Adrenal gland (tissue), 12 donors: ENCODE measurements around the gene TFF2. TPM values are rescaled to one million over a fixed set of nuclear protein-coding genes. Genes with fewer than 3 reads are reported as not detected.

Experiments used
- DNase-seq, 7 donors: peaks; one replicate each; pipeline ENCODE4 v3.0.0-alpha.2; 2019 to 2020
- H3K27ac ChIP-seq, 5 donors: fragments of 200-600 bp; sonication (generic) in 4 of 5; 1 replicate in 3 of 5; 2 replicates in 2 of 5; pipeline versions ENCODE4 v1.5.1 to v1.8.0; 2016 to 2020; ENCODE audit warnings: mild to moderate bottlenecking in 1 of 5
- H3K27me3 ChIP-seq: fragments of 200-600 bp; 2 replicates; pipeline ENCODE4 v1.8.0; 2021
- H3K36me3 ChIP-seq, 2 donors: fragments of 200-600 bp; replicated peaks in 1 of 2; 1 replicate in 1 of 2; 2 replicates in 1 of 2; pipeline versions ENCODE4 v1.5.1 to v1.8.0; 2018 to 2022
- H3K4me1 ChIP-seq, 2 donors: fragments of 200-600 bp; replicated peaks in 1 of 2; 1 replicate in 1 of 2; 2 replicates in 1 of 2; pipeline versions ENCODE4 v1.5.1 to v1.8.0; 2018 to 2021
- H3K4me3 ChIP-seq, 4 donors: fragments of 200-600 bp; sonication (generic) in 3 of 4; one replicate each; pipeline ENCODE4 v1.5.1; 2016 to 2018
- H3K9me3 ChIP-seq, 3 donors: fragments of 200-600 bp; sonication (generic) in 1 of 3; replicated peaks in 1 of 3; 1 replicate in 2 of 3; 2 replicates in 1 of 3; pipeline versions ENCODE4 v1.5.1 to v1.8.0; 2016 to 2021
- CTCF ChIP-seq, 6 experiments: fragments of 450-650 bp in 4 of 6; fragments of 200-600 bp in 2 of 6; sonication (generic) in 1 of 6; IDR thresholded peaks; 1 replicate in 5 of 6; 2 replicates in 1 of 6; pipeline versions ENCODE4 v1.5.1 to v1.8.0; 2016 to 2021; ENCODE audit warnings: antibody characterized with exemption in 6 of 6, mild to moderate bottlenecking in 2 of 6, moderate library complexity in 1 of 6
- POLR2A ChIP-seq, 2 donors: fragments of 450-650 bp; IDR thresholded peaks; one replicate each; pipeline ENCODE4 v1.6.1; 2017; ENCODE audit warnings: antibody characterized with exemption in 2 of 2, mild to moderate bottlenecking in 2 of 2, moderate library complexity in 1 of 2
- WGBS, 4 donors: extraction: QIAGEN DNeasy Blood & Tissue Kit in 2 of 4; methylation state at CpG; one replicate each; pipeline versions ENCODE4 v1.1.5 to v1.1.7; 2013 to 2017; 5-methylcytosine and 5-hydroxymethylcytosine counted together
- intact Hi-C, 2 donors: fragments of 100-400 bp; cut with DNase I; formaldehyde crosslinking; loops; one replicate each; pipeline versions ENCODE4 v1.14.1 to v1.15.0; 2022 to 2023
- polyA plus RNA-seq, 3 donors: library from polyadenylated mRNA; stranded (reverse); fragments of 200-250 nt in 2 of 3; fragments of 350-450 nt in 1 of 3; fragmentation: Illumina TruSeq in 1 of 3; extraction: RNeasy Lipid Tissue Mini Kit (QIAGEN cat#74804) in 1 of 3; gene quantifications; one replicate each; pipeline ENCODE4 v1.2.3, GENCODE V29; 2013 to 2014
- total RNA-seq, 9 donors: library from RNA; depleted of rRNA in 4 of 9; stranded (reverse); fragments of >200 nt in 4 of 9; fragments of 120-200 nt in 1 of 9; fragmentation: NEBNext Ultra II Directional in 1 of 9; extraction: Animal tissue kit (Norgen Biotek cat#: 25700) in 1 of 9; gene quantifications; one replicate each; pipeline versions ENCODE4 v1.1.0 to v1.2.4, GENCODE V29; 2013 to 2023
- donor health status: healthy with polysubstance abuse.
- donor health status: Bipolar disorder and iron deficiency.
- donor health status: DM: yes; HTN: yes; CAD: no.
- donor health status: DM: no; HTN: no; CAD: no.
- donor health status: DM: no; HTN: no; CAD: no.
- donor health status: DM: yes; HTN: yes; CAD: no.

TFF2 gene
- total and polyA plus RNA-seq, 12 donors, result 0.17 to 0.39 TPM; not detected in 10

GRCh38 chr21:42383331-42383730, 32.5 kb upstream of the TFF2 start:
- H3K27me3 ChIP-seq, result peaks cover 2% of the 10 kb centered on the region
- H3K4me3 ChIP-seq, result no peak overlapping the region
- intact Hi-C loops, result no loop called here
- DNase-seq, result no peak
- H3K36me3 ChIP-seq, result no peaks in the 10 kb centered on the region
- H3K9me3 ChIP-seq, result no peaks in the 10 kb centered on the region
- no peak overlapping the region for H3K27ac ChIP-seq
- WGBS, 4 donors, result 60 to 90% (median 73%) methylated on average over 2 to 6 of the region's 6 CpGs
- no peaks in the 10 kb centered on the region for H3K4me1 ChIP-seq
- TF ChIP-seq CTCF (IDR thresholded peaks at IDR 0.05) (no peak), POLR2A (IDR thresholded peaks at IDR 0.05) (no peak)

GRCh38 chr21:42382915-42383314, 32.1 kb upstream of the TFF2 start:
- whole genome bisulfite sequencing, 4 donors, result 81 to 85% (median 85%) methylated on average over 6 of the region's 6 CpGs; no CpG with 5 or more reads in 1 of the 4 donors

GRCh38 chr21:42381347-42381984, 30.7 kb upstream of the TFF2 start:
- WGBS, 4 donors, result 67 to 86% (median 82%) methylated on average over 1 of the region's 1 CpG
- H3K27ac ChIP-seq, result no peak overlapping the region
- H3K36me3 ChIP-seq, result no peaks in the 10 kb centered on the region
- DNase-seq, result peak in 4 of 7 donors; percentile 33 to 59 (median 48)
- TF ChIP-seq CTCF (IDR thresholded peaks at IDR 0.05) (peak; percentile 18 to 61 (median 49)), POLR2A (IDR thresholded peaks at IDR 0.05) (no peak)
- H3K4me3 ChIP-seq, result no peak overlapping the region
- no peaks in the 10 kb centered on the region for H3K9me3 ChIP-seq
- intact Hi-C loops, result no loop called here
- no peaks in the 10 kb centered on the region for H3K4me1 ChIP-seq
- H3K27me3 ChIP-seq, result peaks cover 2% of the 10 kb centered on the region

More at GRCh38 chr21:42382915-42383314, 32.1 kb upstream of the TFF2 start:
- no peak overlapping the region for H3K4me3 ChIP-seq
- intact Hi-C loops, result no loop called here
- no peaks in the 10 kb centered on the region for H3K4me1 ChIP-seq
- no peak for DNase-seq
- H3K9me3 ChIP-seq, result no peaks in the 10 kb centered on the region
- H3K36me3 ChIP-seq, result no peaks in the 10 kb centered on the region
- H3K27ac ChIP-seq, result no peak overlapping the region
- TF ChIP-seq POLR2A (IDR thresholded peaks at IDR 0.05), result no peak
- no peak for TF ChIP-seq CTCF (IDR thresholded peaks at IDR 0.05)
- H3K27me3 ChIP-seq, result peaks cover 2% of the 10 kb centered on the region

GRCh38 chr21:42379426-42380215, 28.8 kb upstream of the TFF2 start:
- no peak for DNase-seq
- Histone ChIP-seq H3K36me3 (no peaks in the 10 kb centered on the region), H3K4me1 (no peaks in the 10 kb centered on the region), H3K27ac (no peak overlapping the region), H3K4me3 (no peak overlapping the region), H3K27me3 (no peaks in the 10 kb centered on the region), H3K9me3 (no peaks in the 10 kb centered on the region)
- intact Hi-C loops, result loop anchor here in 1 of 2 donors (5.0 kb wide), 1 partner anchor 62 kb away; the partner anchor contains the start of gene TFF3
- TF ChIP-seq CTCF (IDR thresholded peaks at IDR 0.05) (no peak), POLR2A (IDR thresholded peaks at IDR 0.05) (no peak)
- 72 to 79% (median 77%) methylated on average over 13 to 17 of the region's 17 CpGs for WGBS, 4 donors
